Activated B cell treated with CpG ODN at 0.5 μM for 24 hours (primary cell): ENCODE data around the gene DAG1. TPM values are rescaled to one million over a fixed set of nuclear protein-coding genes. Genes with fewer than 3 reads are reported as not detected.

Experiments
- ATAC-seq: fragments of 200-7000 bp; cut with Tn5 transposase; one replicate; pipeline ENCODE4 v1.10.0; 2021; ENCODE audit warnings: low read depth, mild to moderate bottlenecking, moderate library complexity
- CTCF ChIA-PET: fragments of 350-600 bp; sonication (Branson Sonifier 250); formaldehyde crosslinking; loops from one replicate; lab custom pipeline; 2021; ENCODE audit warnings: antibody characterized with exemption; lab: Charles Lee
- POLR2A ChIA-PET: fragments of 350-600 bp; sonication (Branson Sonifier 250); formaldehyde crosslinking; loops from one replicate; lab custom pipeline; 2021; ENCODE audit warnings: antibody characterized with exemption; lab: Charles Lee
- DNase-seq: peaks from one replicate; pipeline ENCODE4 v3.0.0; 2022
- H3K27ac Mint-ChIP-seq: one replicate; pipeline ENCODE4 v1.8.0; 2020; ENCODE audit warnings: mixed read lengths
- H3K27me3 Mint-ChIP-seq: one replicate; pipeline ENCODE4 v1.8.0; 2021; ENCODE audit warnings: mixed read lengths
- H3K36me3 Mint-ChIP-seq: one replicate; pipeline ENCODE4 v1.8.0; 2021; ENCODE audit warnings: low read depth, mixed read lengths
- H3K4me1 Mint-ChIP-seq: one replicate; pipeline ENCODE4 v1.8.0; 2021; ENCODE audit warnings: mixed read lengths
- H3K4me3 Mint-ChIP-seq: one replicate; pipeline ENCODE4 v1.8.0; 2020; ENCODE audit warnings: mild to moderate bottlenecking, mixed read lengths
- H3K9me3 Mint-ChIP-seq: one replicate; pipeline ENCODE4 v1.8.0; 2020; ENCODE audit warnings: mixed read lengths
- intact Hi-C: fragments of 100-400 bp; cut with micrococcal nuclease; formaldehyde crosslinking; loops from one replicate; pipeline ENCODE4 v1.15.1; 2024
- total RNA-seq: library from RNA; stranded (reverse); gene quantifications from 2 replicates; pipeline ENCODE4 v1.2.3, GENCODE V29; 2022
- TF ChIP-seq, protein P1 (sequence below): fragments of 200-600 bp; IDR thresholded peaks from one replicate; pipeline ENCODE4 v1.8.0; 2022; ENCODE audit warnings: antibody characterized with exemption, mild to moderate bottlenecking

DAG1 gene
- total RNA-seq, 1 donor from 2014 or later: 19.7 TPM

DNA sequence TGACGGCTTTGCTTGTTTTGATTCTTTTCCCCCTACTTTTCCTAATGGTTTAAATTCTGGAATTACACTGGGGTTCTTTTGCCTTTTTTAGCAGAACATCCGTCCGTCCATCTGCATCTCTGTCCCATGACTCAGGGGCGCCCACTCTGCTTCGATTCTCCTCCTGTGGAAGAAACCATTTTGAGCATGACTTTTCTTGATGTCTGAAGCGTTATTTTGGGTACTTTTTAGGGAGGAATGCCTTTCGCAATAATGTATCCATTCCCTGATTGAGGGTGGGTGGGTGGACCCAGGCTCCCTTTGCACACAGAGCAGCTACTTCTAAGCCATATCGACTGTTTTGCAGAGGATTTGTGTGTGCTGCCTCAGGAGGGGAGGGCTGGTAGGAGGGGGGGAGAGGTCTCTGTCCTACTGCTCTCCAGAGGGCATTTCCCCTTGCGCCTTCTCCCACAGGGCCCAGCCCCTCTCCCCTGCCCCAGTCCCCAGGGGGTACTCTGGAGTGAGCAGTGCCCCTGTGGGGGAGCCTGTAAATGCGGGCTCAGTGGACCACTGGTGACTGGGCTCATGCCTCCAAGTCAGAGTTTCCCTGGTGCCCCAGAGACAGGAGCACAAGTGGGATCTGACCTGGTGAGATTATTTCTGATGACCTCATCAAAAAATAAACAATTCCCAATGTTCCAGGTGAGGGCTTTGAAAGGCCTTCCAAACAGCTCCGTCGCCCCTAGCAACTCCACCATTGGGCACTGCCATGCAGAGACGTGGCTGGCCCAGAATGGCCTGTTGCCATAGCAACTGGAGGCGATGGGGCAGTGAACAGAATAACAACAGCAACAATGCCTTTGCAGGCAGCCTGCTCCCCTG lies 64.7 kb downstream of the DAG1 start:
- TF ChIP-seq, protein P1, sequence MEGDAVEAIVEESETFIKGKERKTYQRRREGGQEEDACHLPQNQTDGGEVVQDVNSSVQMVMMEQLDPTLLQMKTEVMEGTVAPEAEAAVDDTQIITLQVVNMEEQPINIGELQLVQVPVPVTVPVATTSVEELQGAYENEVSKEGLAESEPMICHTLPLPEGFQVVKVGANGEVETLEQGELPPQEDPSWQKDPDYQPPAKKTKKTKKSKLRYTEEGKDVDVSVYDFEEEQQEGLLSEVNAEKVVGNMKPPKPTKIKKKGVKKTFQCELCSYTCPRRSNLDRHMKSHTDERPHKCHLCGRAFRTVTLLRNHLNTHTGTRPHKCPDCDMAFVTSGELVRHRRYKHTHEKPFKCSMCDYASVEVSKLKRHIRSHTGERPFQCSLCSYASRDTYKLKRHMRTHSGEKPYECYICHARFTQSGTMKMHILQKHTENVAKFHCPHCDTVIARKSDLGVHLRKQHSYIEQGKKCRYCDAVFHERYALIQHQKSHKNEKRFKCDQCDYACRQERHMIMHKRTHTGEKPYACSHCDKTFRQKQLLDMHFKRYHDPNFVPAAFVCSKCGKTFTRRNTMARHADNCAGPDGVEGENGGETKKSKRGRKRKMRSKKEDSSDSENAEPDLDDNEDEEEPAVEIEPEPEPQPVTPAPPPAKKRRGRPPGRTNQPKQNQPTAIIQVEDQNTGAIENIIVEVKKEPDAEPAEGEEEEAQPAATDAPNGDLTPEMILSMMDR: no peak
- DNase-seq (no peak), ATAC-seq (no peak)
- Mint-ChIP-seq H3K27me3 (no peaks in the 10 kb centered on the region), H3K9me3 (no peaks in the 10 kb centered on the region), H3K27ac (no peak overlapping the region), H3K4me3 (no peak overlapping the region), H3K4me1 (peaks cover 3% of the 10 kb centered on the region), H3K36me3 (peaks cover 38% of the 10 kb centered on the region)
- ChIA-PET POLR2A (no interaction called here), CTCF (no interaction called here)
- intact Hi-C loops: no loop called here

DNA sequence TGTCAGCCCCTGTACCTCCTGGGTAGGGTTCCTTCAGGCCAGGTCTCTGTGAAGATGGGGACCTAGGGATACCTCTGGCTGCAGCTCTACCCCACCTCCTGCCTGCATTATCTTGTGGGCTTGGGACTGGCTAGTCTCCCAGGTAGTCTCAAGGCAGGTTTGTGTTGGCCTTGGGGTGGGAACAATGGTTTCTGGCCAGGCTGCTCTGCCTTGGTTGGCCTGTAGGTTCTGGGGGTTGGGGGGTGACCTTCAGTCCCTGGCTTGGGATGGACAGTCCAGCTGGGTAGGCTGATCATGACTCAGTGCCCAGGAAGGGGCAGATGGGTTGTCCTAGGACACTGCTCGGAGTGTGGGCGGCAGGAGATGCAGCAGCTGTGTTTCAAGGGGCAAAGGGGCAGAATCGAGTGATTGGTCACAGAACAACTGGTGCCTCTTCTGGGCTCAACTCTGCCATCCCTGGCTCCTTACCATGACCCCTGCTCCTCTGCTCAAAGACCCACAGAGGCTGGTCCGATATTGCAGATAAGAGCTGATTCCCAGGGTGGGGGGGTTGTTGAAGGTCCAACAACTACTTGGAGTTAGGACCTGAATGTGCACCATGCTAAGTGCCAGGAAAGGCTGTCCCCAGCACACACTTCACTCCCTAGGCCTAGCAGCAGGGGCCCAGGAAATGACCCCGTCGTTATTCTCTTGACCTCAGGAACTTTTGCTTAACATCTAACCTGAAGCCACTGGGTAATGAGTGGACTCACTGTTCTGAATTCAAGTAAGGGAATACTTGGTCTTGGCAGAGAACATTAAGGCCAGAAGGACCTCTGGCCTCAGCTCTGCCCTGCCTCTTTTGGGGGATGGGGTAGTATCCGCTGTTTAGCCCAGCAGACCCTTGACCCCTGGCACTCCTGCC lies 66.2 kb downstream of the DAG1 start:
- H3K27ac Mint-ChIP-seq: no peak overlapping the region
- ChIA-PET CTCF (no interaction called here), POLR2A (no interaction called here)
- ATAC-seq (no peak), DNase-seq (no peak)
- peaks cover 26% of the 10 kb centered on the region for H3K36me3 Mint-ChIP-seq
- intact Hi-C loops: no loop called here
- TF ChIP-seq, protein P1: no peak
- no peaks in the 10 kb centered on the region for H3K9me3 Mint-ChIP-seq
- H3K27me3 Mint-ChIP-seq: no peaks in the 10 kb centered on the region
- no peak overlapping the region for H3K4me3 Mint-ChIP-seq
- H3K4me1 Mint-ChIP-seq: peaks cover 9% of the 10 kb centered on the region

DNA sequence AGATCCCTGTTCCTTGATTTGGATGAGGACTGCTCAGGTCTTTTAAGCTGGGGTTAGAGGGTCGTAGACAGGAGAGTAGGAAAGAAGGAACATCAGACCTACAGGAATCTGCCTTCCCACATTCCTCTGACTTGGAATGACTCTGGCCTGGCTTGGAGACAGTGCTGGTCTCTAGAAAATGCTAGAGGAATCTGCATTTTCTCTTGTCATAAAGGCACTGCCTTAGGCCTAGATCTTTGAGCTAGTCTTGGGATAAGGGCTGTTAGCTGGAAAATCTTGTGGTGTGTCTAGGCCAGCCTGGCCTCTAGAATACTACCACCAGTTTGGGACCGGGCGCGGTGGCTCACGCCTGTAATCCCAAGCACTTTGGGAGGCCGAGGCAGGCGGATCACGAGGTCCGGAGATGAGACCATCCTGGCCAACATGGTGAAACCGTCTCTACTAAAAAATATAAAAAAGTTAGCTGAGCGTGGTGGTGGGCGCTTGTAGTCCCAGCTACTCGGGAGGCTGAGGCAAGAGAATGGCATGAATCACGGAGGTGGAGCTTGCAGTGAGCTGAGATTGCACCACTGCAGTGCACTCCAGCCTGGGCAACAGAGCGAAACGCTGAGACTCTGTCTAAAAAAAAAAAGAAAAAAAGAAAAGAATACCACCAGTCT lies 66.9 kb downstream of the DAG1 start:
- no peak for DNase-seq
- ChIA-PET POLR2A (no interaction called here), CTCF (interaction anchor here (1.1 kb wide), 1 partner anchor 302 kb away, joined by 4 read pairs; no protein-coding TSS in a partner anchor)
- ATAC-seq: no peak
- intact Hi-C loops: no loop called here
- Mint-ChIP-seq H3K36me3 (peaks cover 18% of the 10 kb centered on the region), H3K4me1 (peaks cover 9% of the 10 kb centered on the region), H3K27me3 (no peaks in the 10 kb centered on the region), H3K9me3 (no peaks in the 10 kb centered on the region), H3K27ac (no peak overlapping the region), H3K4me3 (no peak overlapping the region)
- TF ChIP-seq, protein P1: no peak

DNA sequence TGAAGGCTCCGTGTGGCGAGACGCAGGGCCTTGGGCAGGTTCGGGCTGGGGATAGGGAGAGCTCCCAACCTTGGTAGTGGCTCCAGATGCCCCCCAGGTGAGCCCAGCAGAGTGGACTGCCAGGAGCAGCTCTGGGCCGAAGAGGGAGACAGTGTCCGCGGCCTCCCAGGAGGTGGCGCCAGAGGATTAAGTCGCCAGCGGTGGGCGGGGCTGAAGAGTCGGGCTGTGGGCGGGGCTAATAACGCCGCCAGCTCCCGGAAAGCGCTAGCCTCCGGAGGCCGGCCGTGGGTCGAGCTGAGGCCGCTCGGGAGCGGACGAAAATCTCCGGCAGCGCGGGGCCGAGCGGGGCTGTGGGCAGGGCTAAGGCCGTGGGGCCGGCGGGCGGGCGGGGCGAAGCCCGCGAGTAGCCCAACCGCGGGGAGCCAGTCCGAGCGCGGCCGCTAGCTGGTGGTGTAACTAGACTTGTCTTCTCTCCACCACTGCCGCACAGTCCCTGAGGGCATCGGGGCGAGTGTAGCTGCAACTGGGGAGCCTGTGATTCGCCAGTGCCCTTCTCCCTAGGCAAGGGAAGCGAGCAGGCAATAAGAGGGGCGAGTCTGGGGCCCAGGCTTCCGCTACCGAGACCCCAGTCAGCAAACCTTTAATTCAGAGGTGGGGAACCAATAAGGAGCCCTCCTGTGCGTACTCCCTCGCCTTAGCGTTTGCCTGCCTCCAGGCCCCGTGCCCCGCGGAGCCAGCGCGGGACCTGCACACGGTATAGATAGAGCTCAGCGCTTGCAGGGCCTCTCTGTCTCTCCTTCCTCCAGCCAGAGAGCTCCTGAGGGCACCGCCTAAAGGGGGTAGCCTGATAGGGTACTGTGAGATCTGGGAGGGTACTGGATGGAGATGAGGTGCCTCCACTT lies 69.8 kb downstream of the DAG1 start:
- peak; percentile 92 for ATAC-seq
- H3K27ac Mint-ChIP-seq: peak overlapping the region; percentile 46
- H3K36me3 Mint-ChIP-seq: no peaks in the 10 kb centered on the region

More for the DNA sequence above, 69.8 kb downstream of the DAG1 start:
- Mint-ChIP-seq H3K9me3 (no peaks in the 10 kb centered on the region), H3K4me1 (peaks cover 9% of the 10 kb centered on the region), H3K4me3 (peak overlapping the region; percentile 79), H3K27me3 (peaks cover 11% of the 10 kb centered on the region)
- ChIA-PET CTCF (interaction anchor here (0.6 to 3.4 kb wide), 26 partner anchors 8 to 686 kb away, joined by 3 to 86 read pairs (median 4); partner anchors contain the start of genes BSN and INKA1), POLR2A (interaction anchor here (0.5 to 1.6 kb wide), 14 partner anchors 14 to 687 kb away, joined by 3 to 17 read pairs (median 4); partner anchors contain the start of genes AMIGO3, BSN, GMPPB and NDUFAF3)
- TF ChIP-seq, protein P1: no peak
- intact Hi-C loops: loop anchor here (1.0 kb wide), 6 partner anchors 14 to 389 kb away; partner anchors contain the start of genes BSN, IP6K1 and MON1A
- DNase-seq: peak; percentile 93
